NCI-H446 (cell line): Measurements from ENCODE around the gene HSDL1.

Source experiments
- DNase-seq, 2 experiments: peaks; one replicate each; lab custom pipeline; 2025; lab: John Stamatoyannopoulos, UW

HSDL1 gene

DNA sequence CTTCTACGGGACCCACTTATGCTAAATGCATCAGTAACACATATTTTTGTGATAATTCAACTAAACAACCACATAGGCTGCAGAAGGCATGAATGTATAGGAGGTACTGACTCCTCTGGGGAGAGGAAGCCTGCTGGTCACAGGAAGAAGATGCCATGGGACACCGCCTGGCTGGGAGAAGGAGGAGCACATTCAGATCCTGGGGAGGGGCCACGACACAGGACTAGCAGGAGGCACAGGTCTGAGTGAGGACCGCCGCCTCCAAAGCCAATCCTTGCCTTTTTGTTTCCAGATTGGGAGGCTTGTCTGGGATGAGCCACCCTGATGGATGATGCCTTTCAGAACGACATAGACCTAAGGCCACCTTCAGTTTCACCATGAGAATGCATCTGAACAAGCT is 62.9 kb downstream of the HSDL1 start:
- DNase-seq: no peak

DNA sequence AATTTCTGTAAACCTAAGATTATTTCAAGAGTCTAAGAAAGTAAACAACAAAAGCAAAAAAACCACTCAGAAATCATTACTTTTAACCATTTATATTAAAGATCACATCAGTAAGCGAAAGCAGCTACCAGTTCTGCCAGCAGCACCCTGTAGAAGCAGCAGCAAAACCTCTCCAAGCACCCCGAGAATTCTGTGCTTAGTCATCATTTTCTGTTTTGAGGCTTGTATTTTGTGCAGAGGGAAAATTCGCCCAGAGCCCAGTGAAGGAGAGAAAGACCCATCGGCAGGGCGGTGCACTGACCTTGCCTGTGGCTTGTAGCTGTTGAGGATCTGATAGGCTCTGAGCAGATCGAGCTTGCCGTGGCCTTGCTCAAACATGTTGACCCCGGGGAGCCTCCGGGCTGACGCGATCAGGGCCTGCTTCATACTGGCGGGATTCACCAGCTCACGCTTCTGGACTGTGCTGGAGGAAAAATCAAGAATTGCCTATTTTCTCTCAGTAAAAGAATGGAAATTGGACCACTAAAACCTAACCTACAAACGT is 63.5 kb downstream of the HSDL1 start:
- no peak for DNase-seq

DNA sequence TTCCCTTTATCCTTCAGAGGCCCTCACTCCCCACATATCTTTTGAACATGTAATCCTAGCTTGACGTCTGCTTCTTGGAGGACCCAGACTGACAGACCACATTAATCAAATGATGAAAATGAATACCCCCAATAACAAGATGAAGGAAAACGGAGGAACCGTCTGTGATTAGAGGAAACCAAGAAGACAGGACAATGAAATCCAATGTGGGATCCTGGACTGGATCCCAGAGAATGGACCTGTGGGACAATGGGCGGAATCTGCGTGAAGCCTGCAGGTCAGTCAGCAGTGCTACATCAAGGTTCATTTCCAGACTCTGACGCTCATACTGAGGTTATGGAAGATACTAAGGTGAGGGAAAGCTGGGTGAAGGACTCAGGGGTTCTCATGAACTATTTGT is 64.2 kb downstream of the HSDL1 start:
- no peak for DNase-seq

DNA sequence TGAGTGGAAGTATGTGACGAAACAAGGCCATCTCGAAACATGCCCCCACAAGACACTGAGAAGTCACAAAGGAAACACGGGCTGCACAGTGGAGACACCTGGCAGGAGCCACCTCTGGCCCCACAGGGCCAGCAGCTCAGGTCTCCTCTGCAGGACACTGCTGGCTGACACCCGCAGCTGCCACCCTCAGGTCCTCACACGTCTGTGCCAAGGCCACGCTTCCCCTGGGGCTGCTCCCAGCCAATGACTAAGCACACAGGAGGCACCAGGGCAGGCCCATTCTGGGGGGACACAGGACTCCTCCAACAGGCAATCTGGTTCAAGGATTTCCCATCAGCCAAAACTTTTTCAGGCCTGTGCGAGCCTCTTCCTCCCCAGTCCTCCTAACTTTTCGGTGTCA is 64.6 kb downstream of the HSDL1 start:
- DNase-seq: no peak

DNA sequence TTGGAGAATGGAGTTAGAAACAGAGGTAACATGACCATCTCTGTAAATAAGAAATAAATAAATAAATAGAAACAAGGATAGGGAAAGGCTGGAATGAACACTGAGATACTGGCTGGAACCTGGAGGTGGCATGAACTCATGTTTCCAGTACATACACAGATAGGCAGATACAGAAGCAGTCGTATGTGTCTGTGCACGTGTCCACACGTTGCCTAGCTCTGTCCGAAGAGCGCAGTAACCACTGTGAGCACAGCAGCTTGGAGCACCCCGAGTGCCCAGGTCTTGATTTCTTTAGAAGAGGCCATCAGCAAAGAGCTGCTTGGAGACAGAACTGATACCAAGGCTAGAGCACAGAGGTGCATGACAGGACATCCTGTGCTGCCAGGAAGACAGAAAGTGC is 65.3 kb downstream of the HSDL1 start:
- DNase-seq: no peak

DNA sequence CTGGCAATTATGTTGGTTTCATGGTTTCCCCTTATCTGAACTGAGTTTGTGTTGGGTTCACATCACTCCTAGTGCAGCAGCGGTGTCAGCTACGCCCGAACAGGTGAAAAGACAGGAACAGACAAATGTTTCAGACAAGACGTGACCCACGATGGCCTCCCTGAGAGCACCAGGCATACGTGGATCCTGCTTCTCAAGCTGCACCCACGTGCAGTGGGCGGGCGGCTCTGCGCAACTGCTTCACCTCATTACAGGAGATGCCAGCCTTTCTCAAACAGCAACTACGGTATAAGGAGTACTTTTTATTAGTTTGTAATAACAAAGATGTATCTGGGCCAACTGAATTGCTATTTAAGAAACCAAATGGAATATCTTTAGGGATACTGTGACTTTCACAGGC is 69.6 kb downstream of the HSDL1 start:
- DNase-seq: no peak

DNA sequence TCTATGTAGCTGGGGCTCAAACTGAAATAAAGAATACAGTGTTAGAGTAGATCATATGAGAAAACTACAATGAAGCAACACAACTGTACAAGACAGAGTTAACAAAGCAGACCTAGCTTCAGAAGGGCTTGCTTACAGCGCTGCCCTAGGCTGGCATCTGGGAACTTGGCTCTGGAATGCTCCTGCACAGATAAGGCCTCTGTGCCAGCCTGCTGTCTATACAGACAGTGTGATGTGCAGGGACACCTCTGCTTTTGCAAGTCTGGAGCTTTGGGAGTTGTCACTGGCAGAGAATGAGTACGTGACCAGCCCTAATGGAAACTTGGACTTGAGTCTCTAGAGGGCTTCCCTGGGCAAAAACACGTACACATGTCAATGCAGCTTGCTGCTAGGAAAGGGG is 70.3 kb downstream of the HSDL1 start:
- no peak for DNase-seq
